KG1 (cell line): ENCODE data around the gene HOXB13.

Experiments used
- DNase-seq: peaks from one replicate; lab custom pipeline; 2025; lab: John Stamatoyannopoulos, UW

The HOXB13 gene

GRCh38 chr17:48704361-48705248 lies 23.9 kb downstream of the HOXB13 start:
- no peak for DNase-seq

- DNase-seq: no peak
Measured at GRCh38 chr17:48701864-48702532, 26.6 kb downstream of the HOXB13 start.

- no peak for DNase-seq
Measured at GRCh38 chr17:48693178-48693577, 35.4 kb downstream of the HOXB13 start.

- no peak for DNase-seq
Measured at GRCh38 chr17:48692049-48692448, 36.5 kb downstream of the HOXB13 start.

GRCh38 chr17:48690655-48691054 lies 37.9 kb downstream of the HOXB13 start:
- no peak for DNase-seq

- DNase-seq: no peak
Measured at GRCh38 chr17:48681609-48682008, 46.9 kb downstream of the HOXB13 start.

- no peak for DNase-seq
Measured at GRCh38 chr17:48679385-48680096, 49.0 kb downstream of the HOXB13 start.

- peak; percentile 20 for DNase-seq
Measured at GRCh38 chr17:48678141-48678971, 50.2 kb downstream of the HOXB13 start.

- no peak for DNase-seq
Measured at GRCh38 chr17:48676963-48677558, 51.5 kb downstream of the HOXB13 start.
